Kidney epithelial cell (primary cell): Measurements from ENCODE around the gene CCDC85C. TPM values are rescaled to one million over a fixed set of nuclear protein-coding genes. Genes with fewer than 3 reads are reported as not detected.

Experiments
- DNase-seq: peaks from one replicate; pipeline ENCODE4 v3.0.0-alpha.2; 2010; ENCODE audit warnings: low read depth
- H3K27me3 ChIP-seq: 2 replicates; pipeline ENCODE4 v1.6.0; 2011; ENCODE audit warnings: low read length; ENCODE audit not compliant: control insufficient read depth, insufficient read depth
- H3K36me3 ChIP-seq: 2 replicates; pipeline ENCODE4 v1.5.1; 2011; ENCODE audit warnings: low read length; ENCODE audit not compliant: control insufficient read depth, insufficient read depth
- H3K4me3 ChIP-seq: 2 replicates; pipeline ENCODE4 v1.5.1; 2011; ENCODE audit warnings: low read depth, mild to moderate bottlenecking, control low read depth, low read length
- CTCF ChIP-seq: IDR thresholded peaks from 2 replicates; pipeline ENCODE4 v1.5.1; 2011; ENCODE audit warnings: mild to moderate bottlenecking, moderate library complexity, low read length, control low read depth, inconsistent platforms; ENCODE audit not compliant: insufficient read depth, poor library complexity, severe bottlenecking
- total RNA-seq: library from RNA; depleted of rRNA; stranded (reverse); fragments of >200 nt; gene quantifications from 2 replicates; pipeline ENCODE4 v1.2.3, GENCODE V29; 2015

Gene CCDC85C
- total RNA-seq, 1 donor from 2014 or later = 32.4 TPM

GRCh38 chr14:99576761-99577705, 27.0 kb downstream of the CCDC85C start:
- no peak for DNase-seq
- no peaks in the 10 kb centered on the region for H3K36me3 ChIP-seq
- no peak overlapping the region for H3K4me3 ChIP-seq
- H3K27me3 ChIP-seq = no peaks in the 10 kb centered on the region
- TF ChIP-seq CTCF = no peak

- no peak overlapping the region for H3K4me3 ChIP-seq
- no peak for TF ChIP-seq CTCF
- H3K27me3 ChIP-seq = no peaks in the 10 kb centered on the region
- no peak for DNase-seq
- no peaks in the 10 kb centered on the region for H3K36me3 ChIP-seq
Observed at GRCh38 chr14:99576304-99576703, 27.7 kb downstream of the CCDC85C start.

- peak; percentile 51 for DNase-seq
- peak; percentile 40 for TF ChIP-seq CTCF
- H3K4me3 ChIP-seq = no peak overlapping the region
- H3K27me3 ChIP-seq = no peaks in the 10 kb centered on the region
- H3K36me3 ChIP-seq = no peaks in the 10 kb centered on the region
Observed at GRCh38 chr14:99575043-99576023, 28.7 kb downstream of the CCDC85C start.

GRCh38 chr14:99574099-99574880, 29.7 kb downstream of the CCDC85C start:
- H3K36me3 ChIP-seq = no peaks in the 10 kb centered on the region
- no peak for TF ChIP-seq CTCF
- H3K27me3 ChIP-seq = no peaks in the 10 kb centered on the region
- no peak overlapping the region for H3K4me3 ChIP-seq
- peak; percentile 62 for DNase-seq

- Histone ChIP-seq H3K27me3 (no peaks in the 10 kb centered on the region), H3K36me3 (no peaks in the 10 kb centered on the region), H3K4me3 (no peak overlapping the region)
- TF ChIP-seq CTCF = no peak
- no peak for DNase-seq
Observed at GRCh38 chr14:99573436-99574098, 30.4 kb downstream of the CCDC85C start.
